Activated CD4-positive, alpha-beta T cell treated with anti-CD3 and anti-CD28 coated beads for 1 hour (primary cell): Measurements from ENCODE around the gene SLTM.
"Not testable (repeated sequence)": the region's sequence is repeated elsewhere in the genome, so short reads cannot be mapped to it uniquely, and the experiment has no call there.

Experiments
- DNase-seq: peaks from one replicate; pipeline ENCODE4 v3.0.0-alpha.2; 2020

SLTM gene

DNA sequence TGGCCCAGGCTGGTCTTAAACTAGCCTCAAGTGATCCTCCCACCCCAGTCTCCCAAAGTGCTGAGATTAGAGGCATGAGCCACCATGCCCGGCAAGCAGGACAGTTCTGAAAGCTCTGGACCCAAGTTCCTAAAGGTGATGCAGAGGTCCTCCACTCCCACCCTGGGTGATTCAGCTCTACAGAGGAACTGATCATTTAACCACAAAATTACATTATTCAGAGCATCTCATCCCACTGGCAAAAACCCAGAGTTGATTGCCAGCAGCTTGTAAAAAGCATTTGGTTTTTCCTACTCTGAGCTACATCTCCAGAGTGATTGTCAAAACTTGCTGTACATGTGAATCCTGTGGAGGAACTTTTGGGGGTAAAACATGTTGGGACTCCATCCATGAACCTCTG, 60.2 kb downstream of the SLTM start:
- no peak for DNase-seq

DNA sequence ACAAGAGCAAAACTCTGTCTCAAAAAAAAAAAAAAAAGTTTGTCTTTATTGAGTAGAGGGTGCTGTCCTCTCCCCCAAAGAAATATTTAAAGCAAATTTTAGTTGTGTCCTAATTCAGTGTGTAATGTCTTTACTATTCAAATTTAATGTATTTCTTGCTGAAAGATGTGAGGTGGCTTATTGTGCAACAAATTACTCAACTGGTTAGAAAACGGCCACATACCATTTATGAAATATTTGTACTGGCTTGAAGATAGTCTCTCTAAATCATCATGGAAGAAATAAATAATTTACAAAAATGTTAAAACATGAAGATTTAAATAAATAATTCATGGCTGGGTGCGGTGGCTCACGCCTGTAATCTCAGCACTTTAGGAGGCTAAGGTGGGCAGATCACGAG, 63.0 kb downstream of the SLTM start:
- DNase-seq, result no peak

DNA sequence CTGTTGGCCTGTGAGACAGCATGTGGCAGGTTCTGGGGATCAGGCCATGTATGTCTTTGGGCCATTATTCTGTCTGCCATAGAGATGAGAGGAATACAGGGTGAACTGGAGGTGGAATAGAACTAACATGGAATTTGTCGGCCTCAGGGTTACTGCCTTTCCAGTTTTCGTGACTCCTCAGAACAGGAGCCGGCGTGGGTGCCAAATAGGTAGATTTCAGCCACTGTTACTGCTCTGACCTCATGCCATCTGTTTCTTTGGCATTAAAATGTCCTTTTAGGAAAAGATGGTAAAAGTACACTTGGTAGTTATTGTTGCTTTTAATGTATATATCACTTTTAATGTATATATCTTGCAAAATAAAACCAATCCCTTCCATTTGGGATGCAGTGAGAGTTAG, 65.6 kb downstream of the SLTM start:
- no peak for DNase-seq

DNA sequence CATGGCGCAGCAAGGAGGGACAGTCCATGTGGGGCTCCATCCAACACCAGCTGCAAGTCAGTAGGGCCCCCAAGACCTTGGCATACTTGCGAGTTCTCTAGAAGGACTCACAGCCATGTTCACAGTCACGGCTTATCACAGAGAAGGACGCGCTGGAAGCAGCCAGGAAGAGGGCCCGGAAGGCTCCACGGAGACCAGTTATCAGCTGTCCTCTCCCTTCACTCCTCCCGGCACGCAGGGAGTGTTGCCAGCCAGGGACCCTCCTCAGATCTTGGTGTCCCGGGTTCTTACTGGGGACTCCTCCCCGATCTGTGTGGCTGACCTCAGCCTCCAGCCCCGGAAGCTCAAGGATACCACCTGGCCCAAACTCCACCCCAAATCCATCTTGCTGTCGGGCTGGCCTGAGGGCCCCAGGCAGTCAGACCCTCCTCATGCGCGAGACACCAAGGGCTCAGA, 68.0 kb downstream of the SLTM start:
- no peak for DNase-seq

DNA sequence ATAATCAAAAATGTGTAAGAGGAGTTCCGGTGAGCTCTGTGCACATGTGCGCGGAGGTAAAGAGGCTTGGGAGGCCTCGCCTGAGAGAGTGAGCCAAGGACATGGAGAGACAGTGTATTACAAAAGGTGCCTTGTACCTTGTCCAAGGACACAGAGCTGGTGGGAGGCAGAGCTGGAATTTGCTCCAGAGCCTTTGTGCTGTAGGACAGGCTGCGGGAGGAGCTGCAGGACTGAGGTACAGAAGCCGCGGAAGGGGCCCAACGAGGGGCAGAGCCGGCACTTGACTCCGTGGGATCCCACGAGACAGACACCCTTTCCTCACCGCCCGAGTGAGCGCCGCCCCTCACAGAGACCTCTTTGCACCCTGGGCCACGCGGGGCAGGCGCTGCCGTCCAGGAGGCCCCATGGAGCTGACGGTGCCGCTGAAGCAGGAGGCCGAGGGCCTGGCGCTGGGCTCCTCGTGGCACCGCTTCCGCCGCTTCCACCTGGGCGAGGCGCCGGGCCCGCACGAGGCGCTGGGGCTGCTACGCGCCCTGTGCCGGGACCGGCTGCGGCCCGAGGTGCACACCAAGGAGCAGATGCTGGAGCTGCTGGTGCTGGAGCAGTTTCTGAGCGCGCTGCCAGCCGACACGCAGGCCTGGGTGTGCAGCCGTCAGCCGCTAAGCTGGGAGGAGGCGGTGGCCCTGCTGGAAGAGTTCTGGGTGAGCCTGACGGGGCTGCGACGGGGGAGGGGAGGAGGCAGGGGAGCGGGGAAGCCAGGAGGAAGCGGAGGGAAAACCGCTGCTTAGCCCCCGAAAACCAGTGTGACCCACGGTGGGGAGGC, 68.7 kb downstream of the SLTM start:
- no peak for DNase-seq

DNA sequence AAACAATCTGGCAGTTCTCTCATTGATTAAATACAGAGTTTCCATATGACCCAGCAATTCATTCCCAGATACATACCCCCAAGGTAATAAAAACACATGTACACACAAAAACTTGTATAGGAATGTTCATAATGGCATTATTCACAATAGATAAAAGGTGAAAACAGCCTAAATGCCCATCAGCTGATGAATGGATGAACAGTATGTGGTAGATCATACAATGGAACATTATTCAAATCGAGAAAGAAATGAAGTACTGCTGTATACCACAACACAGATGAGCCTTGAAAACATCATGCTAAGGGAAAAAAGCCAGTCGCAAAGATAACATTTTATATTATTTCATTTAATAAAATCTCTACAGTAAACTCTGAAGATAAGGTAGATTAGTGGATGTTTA, 71.2 kb downstream of the SLTM start:
- DNase-seq, result no peak

DNA sequence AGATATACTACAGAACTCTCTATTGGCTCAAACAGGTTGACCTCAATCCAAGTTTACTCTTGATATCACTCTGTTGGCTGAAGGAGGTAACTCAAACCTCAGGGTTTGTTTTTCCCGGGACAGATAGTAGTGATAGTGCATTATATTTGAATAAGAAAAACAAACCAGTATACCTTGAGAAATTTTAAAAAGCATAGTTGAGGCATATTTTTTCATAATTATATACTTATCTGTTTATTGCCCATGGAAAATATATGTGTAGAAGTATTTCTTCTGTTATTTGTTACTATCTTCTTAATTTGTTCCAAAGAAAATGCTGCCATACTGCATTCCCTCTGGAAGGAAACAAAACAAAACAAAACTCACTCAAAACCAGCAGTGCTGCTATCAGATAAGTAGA, 76.9 kb downstream of the SLTM start:
- not testable (repeated sequence) for DNase-seq

DNA sequence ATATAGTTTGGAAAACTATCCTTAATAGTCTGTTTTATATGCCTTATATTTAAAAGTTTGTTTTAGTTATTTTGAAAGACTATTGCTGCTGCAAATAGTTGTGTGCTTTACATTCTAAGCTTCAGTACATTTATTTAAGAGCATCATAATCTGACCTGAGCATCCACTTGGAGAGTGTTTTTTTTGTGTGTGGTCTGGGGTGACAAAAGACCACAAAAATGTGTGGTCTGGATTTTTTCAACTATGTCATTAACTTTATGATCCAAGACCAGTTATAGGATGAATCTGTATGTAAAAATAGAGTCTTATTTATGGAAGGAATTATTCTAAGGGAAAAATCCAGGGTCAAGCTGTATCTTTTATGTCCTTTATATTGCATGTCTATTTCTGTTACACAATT, 77.4 kb downstream of the SLTM start:
- DNase-seq, result no peak

DNA sequence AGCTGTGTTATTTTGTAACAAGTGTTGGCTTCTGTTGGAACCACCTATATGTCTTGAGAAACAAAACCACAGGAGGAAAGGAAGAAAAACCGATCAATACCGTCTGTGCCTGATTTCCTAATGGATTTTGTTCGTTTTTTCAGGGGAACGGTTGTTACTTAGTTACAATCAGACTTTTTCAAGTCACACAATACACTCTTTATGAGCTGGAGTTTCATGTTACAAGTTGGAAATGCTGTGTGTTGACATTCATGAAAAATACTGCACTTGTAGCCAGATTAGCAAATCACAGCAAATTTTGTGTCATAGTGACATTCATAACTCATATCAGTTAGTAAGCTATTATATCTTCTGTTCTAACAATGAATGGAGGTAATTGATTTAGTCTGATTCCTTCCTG, 78.9 kb downstream of the SLTM start:
- DNase-seq, result no peak

DNA sequence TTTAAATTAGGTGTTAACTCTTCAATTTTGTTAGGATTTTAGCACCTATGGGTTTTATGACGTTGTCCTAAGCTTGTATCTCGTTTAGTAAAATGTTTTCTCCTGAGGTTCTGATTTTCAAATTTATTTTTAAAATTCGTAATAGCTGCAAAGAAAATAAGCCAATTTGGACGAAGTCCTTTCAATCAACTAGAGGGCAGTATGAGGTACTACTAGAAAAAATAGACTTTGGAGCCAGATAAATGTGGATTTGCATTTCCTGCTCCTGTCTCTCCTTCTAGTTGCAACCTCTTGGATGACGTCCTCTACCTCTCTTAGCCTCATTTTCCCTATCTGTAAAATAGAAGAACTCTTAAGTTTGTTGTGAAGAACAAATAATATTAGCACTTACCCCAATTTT, 81.1 kb downstream of the SLTM start:
- DNase-seq, result no peak

DNA sequence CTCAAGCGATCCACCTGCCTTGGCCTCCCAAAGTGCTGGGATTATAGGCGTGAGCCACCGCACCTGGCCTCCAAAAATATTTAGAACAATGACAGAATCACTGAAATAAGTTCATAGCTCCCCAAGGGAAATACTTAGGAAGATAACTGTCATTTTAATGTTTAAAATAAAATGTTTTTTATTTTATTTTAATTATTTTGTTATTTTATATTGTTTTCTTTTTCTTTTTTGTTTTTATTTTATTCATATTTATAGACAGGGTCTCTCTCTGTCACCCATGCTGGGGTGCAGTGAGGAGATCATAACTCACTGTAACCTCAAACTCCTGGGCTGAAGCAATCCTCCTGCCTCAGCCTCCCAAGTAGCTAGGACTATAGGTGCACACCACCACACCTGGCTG, 82.3 kb downstream of the SLTM start:
- not testable (repeated sequence) for DNase-seq

DNA sequence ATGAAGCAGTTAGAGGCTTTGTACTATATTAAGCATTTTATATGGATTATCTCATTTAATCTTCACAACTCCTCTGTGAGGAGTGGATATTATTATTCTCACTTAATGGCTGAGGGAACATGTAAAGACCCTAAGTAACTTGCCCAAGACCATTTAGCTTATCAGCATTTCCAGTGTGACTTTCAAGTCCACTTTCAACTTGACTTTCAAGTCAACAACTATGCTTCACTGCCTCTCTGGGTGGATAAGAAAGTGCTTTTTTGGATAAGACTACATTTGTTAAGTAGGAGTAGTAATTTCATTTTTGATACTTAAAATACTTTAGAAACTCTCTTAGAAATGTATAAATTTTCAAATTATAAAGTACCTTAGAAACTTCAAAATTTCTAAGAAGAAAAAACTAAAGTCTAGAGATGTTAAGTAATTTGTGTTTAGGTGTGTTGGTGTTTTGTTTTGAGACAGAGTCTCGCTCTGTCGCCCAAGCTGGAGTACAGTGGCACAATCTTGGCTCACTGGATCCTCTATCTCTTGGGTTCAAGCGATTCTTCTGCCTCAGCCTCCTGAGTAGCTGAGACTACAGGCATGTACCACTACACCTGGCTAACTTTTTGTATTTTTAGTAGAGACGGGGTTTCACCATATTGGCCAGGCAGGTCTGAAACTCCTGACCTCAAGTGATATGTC, 90.6 kb downstream of the SLTM start:
- DNase-seq, result no peak

DNA sequence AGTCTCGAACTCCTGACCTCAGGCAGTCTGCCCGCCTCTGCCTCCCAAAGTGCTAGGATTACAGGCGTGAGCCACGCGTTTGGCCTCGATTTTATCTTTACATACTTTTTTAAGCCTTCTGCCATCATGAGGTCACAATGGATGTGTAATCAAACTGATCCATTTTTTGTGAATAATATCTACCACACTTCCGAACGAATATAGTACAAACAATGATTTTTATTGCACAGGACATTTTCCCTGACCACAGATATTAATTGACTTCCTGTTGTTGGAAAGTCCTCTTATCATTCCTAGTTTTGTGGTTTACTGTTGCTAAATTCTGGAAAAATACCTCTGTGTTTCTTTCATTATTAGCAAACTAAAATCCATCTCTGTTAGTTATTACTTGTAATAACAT, 93.4 kb downstream of the SLTM start:
- no peak for DNase-seq

DNA sequence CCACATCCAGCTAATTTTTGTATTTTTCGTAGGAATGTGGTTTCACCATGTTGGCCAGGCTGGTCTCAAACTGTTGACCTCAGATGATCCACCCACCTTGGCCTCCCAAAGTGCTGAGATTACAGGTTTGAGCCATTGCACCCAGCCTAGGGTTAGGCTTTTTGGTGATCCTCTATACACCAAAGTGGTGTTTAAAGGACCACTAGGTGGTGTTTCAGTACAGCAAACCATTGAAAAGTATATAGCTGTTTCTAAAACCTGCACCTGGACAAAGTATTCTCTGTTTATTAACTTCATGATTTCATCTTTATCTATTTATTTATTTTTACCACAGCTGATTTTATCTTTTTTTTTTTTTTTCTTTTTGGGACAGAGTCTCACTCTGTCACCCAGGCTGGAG, 94.0 kb downstream of the SLTM start:
- DNase-seq, result no peak

DNA sequence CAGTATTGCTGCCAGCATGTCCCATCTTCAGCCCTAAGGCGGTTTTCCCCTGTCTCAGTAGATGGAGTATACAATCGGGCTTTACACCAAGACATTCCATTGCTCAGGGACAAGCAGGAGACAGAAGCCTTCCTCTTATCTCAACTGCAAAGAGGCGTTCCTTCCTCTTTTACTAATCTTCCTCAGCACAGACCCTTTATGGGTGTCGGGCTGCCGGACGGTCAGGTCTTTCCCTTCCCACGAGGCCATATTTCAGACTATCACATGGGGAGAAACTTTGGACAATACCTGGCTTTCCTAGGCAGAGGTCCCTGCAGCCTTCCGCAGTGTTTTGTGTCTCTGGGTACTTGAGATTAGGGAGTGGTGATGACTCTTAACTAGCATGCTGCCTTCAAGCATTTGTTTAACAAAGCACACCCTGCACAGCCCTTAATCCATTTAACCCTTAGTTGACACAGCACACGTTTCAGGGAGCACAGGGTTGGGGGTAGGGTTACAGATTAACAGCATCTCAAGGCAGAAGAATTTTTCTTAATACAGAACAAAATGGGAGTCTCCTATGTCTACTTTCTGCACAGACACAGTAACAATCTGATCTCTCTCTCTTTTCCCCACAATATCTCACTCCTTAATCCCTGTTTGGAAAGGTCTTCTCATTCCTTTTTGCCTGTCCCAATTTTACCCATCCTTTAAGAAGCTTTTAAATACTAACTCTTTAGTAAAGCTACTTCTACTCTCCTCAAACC, 99.6 kb downstream of the SLTM start:
- DNase-seq, result not testable (repeated sequence)

DNA sequence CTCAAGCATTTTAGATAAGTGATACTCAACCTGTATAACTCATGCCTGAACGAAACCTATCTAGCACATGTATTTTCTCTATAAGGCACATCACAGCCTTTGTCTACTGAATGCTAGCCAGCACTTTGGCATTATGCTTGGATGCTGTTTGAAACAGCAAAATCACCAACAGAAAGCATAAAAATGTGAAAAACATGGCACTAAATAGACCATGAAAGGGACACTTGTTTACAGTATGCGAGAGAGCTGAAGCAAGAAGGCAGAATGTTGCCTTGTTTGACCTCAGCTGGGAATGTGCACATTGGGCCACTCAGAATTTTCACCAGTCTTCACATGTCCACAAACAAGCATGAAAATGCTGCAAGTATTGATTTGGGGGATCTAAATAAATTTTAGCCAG, 102.9 kb downstream of the SLTM start:
- DNase-seq, result no peak
